Activated T-cell treated with anti-CD3 and anti-CD28 coated beads, Interleukin-2, amount 50 U/mL, for 72 hours (primary cell): ENCODE data around the gene SCLT1. TPM values are rescaled to one million over a fixed set of nuclear protein-coding genes. Genes with fewer than 3 reads are reported as not detected.
"Not testable (repeated sequence)": the region's sequence is repeated elsewhere in the genome, so short reads cannot be mapped to it uniquely, and the experiment has no call there.

ENCODE experiments used
- ATAC-seq, 2 donors: fragments of 150-1000 bp; cut with Tn5 transposase; replicated peaks in 1 of 2; 2 replicates each; pipeline ENCODE4 v1.10.0; 2021; ENCODE audit warnings: moderate library complexity in 2 of 2, mild to moderate bottlenecking in 1 of 2
- DNase-seq, 2 donors: peaks; one replicate each; pipeline ENCODE4 v3.0.0; 2021 to 2022; ENCODE audit warnings: mixed read lengths in 1 of 2
- H3K27ac Mint-ChIP-seq: one replicate; pipeline ENCODE4 v1.8.0; 2022; ENCODE audit warnings: mild to moderate bottlenecking, moderate library complexity, mixed read lengths
- H3K27me3 Mint-ChIP-seq: one replicate; pipeline ENCODE4 v1.8.0; 2022; ENCODE audit warnings: low read depth, mixed read lengths
- H3K36me3 Mint-ChIP-seq, 2 donors: one replicate each; pipeline ENCODE4 v1.8.0; 2022; ENCODE audit warnings: mixed read lengths in 2 of 2, mild to moderate bottlenecking in 1 of 2; ENCODE audit not compliant: insufficient read depth in 2 of 2
- H3K4me1 Mint-ChIP-seq: one replicate; pipeline ENCODE4 v1.8.0; 2022; ENCODE audit warnings: low read depth, mixed read lengths
- H3K4me3 Mint-ChIP-seq, 2 donors: one replicate each; pipeline ENCODE4 v1.8.0; 2022; ENCODE audit warnings: mild to moderate bottlenecking in 2 of 2, mixed read lengths in 2 of 2, moderate library complexity in 2 of 2
- H3K9me3 Mint-ChIP-seq, 2 donors: one replicate each; pipeline ENCODE4 v1.8.0; 2022; ENCODE audit warnings: mixed read lengths in 2 of 2
- total RNA-seq, 2 donors: library from RNA; stranded (reverse); gene quantifications; one replicate each; pipeline ENCODE4 v1.2.3, GENCODE V29; 2022

Gene SCLT1
- 10 to 100 TPM; 24.5 to 25.6 TPM for total RNA-seq

- DNase-seq, result peak; percentile 97 to 98
- Mint-ChIP-seq H3K27me3 (no peaks in the 10 kb centered on the region), H3K4me1 (peaks cover 35% of the 10 kb centered on the region), H3K4me3 (peak within 1 kb of the TSS in 1 of 2 donors; percentile 83), H3K9me3 (no peaks in the 10 kb centered on the region), H3K27ac (no peak within 1 kb of the TSS), H3K36me3 (peaks cover 0 to 2% of the 10 kb centered on the region in 2 donors)
- ATAC-seq, result peak; percentile 96 to 97
Measured at GRCh38 chr4:129093191-129093920, at the start of gene SCLT1. TSS of gene SCLT1 (minus strand) at chr4:129093539. CDS start at chr4:129093103, 436 bp downstream.

GRCh38 chr4:129140521-129140920, 47.2 kb upstream of the SCLT1 start:
- Mint-ChIP-seq H3K9me3 (no peaks in the 10 kb centered on the region), H3K27ac (no peak overlapping the region), H3K4me1 (no peaks in the 10 kb centered on the region), H3K27me3 (peaks cover 16% of the 10 kb centered on the region), H3K4me3 (no peak overlapping the region), H3K36me3 (no peaks in the 10 kb centered on the region)
- DNase-seq (no peak), ATAC-seq (no peak)

GRCh38 chr4:129138810-129139496, 45.6 kb upstream of the SCLT1 start:
- H3K9me3 Mint-ChIP-seq, result no peaks in the 10 kb centered on the region
- no peaks in the 10 kb centered on the region for H3K36me3 Mint-ChIP-seq
- H3K27ac Mint-ChIP-seq, result no peak overlapping the region
- H3K27me3 Mint-ChIP-seq, result peaks cover 5% of the 10 kb centered on the region
- H3K4me1 Mint-ChIP-seq, result no peaks in the 10 kb centered on the region
- H3K4me3 Mint-ChIP-seq, result no peak overlapping the region
- no peak for DNase-seq
- no peak for ATAC-seq

- Mint-ChIP-seq H3K27ac (no peak overlapping the region), H3K4me1 (no peaks in the 10 kb centered on the region), H3K4me3 (no peak overlapping the region), H3K36me3 (no peaks in the 10 kb centered on the region), H3K27me3 (peaks cover 5% of the 10 kb centered on the region), H3K9me3 (peaks cover 2 to 3% of the 10 kb centered on the region in 2 donors)
- no peak for DNase-seq
- no peak for ATAC-seq
Measured at GRCh38 chr4:129136433-129136832, 43.1 kb upstream of the SCLT1 start.

- Mint-ChIP-seq H3K27me3 (no peaks in the 10 kb centered on the region), H3K9me3 (peaks cover 2 to 6% of the 10 kb centered on the region in 2 donors), H3K4me1 (no peaks in the 10 kb centered on the region), H3K4me3 (no peak overlapping the region), H3K27ac (no peak overlapping the region), H3K36me3 (no peaks in the 10 kb centered on the region)
- ATAC-seq (no peak), DNase-seq (no peak)
Measured at GRCh38 chr4:129131343-129131742, 38.0 kb upstream of the SCLT1 start.

GRCh38 chr4:129129143-129129542, 35.8 kb upstream of the SCLT1 start:
- Mint-ChIP-seq H3K4me1 (no peaks in the 10 kb centered on the region), H3K27ac (no peak overlapping the region), H3K36me3 (no peaks in the 10 kb centered on the region), H3K4me3 (no peak overlapping the region), H3K27me3 (no peaks in the 10 kb centered on the region), H3K9me3 (peaks cover 5 to 7% of the 10 kb centered on the region in 2 donors)
- no peak for DNase-seq
- ATAC-seq, result no peak

- H3K27me3 Mint-ChIP-seq, H3K36me3 Mint-ChIP-seq, H3K9me3 Mint-ChIP-seq, H3K4me3 Mint-ChIP-seq, DNase-seq, H3K27ac Mint-ChIP-seq, ATAC-seq, H3K4me1 Mint-ChIP-seq: not testable (repeated sequence)
Measured at GRCh38 chr4:129126614-129127013, 33.3 kb upstream of the SCLT1 start.

- Mint-ChIP-seq H3K9me3 (no peaks in the 10 kb centered on the region), H3K4me1 (no peaks in the 10 kb centered on the region), H3K4me3 (no peak overlapping the region), H3K27me3 (no peaks in the 10 kb centered on the region), H3K27ac (no peak overlapping the region), H3K36me3 (no peaks in the 10 kb centered on the region)
- no peak for ATAC-seq
- DNase-seq, result no peak
Measured at GRCh38 chr4:129117705-129118104, 24.4 kb upstream of the SCLT1 start.

- no peak overlapping the region for H3K4me3 Mint-ChIP-seq
- no peaks in the 10 kb centered on the region for H3K4me1 Mint-ChIP-seq
- no peaks in the 10 kb centered on the region for H3K27me3 Mint-ChIP-seq
- no peaks in the 10 kb centered on the region for H3K9me3 Mint-ChIP-seq
- H3K36me3 Mint-ChIP-seq, result no peaks in the 10 kb centered on the region
- ATAC-seq (no peak), DNase-seq (no peak)
- no peak overlapping the region for H3K27ac Mint-ChIP-seq
Measured at GRCh38 chr4:129113919-129114318, 20.6 kb upstream of the SCLT1 start.

GRCh38 chr4:129113434-129113833, 20.1 kb upstream of the SCLT1 start:
- H3K27me3 Mint-ChIP-seq, result no peaks in the 10 kb centered on the region
- H3K4me1 Mint-ChIP-seq, result no peaks in the 10 kb centered on the region
- no peak for DNase-seq
- ATAC-seq, result no peak
- no peak overlapping the region for H3K4me3 Mint-ChIP-seq
- H3K27ac Mint-ChIP-seq, result no peak overlapping the region
- no peaks in the 10 kb centered on the region for H3K9me3 Mint-ChIP-seq
- no peaks in the 10 kb centered on the region for H3K36me3 Mint-ChIP-seq

GRCh38 chr4:129111919-129112318, 18.6 kb upstream of the SCLT1 start:
- ATAC-seq (no peak), DNase-seq (no peak)
- H3K4me3 Mint-ChIP-seq, result no peak overlapping the region
- no peaks in the 10 kb centered on the region for H3K4me1 Mint-ChIP-seq
- H3K9me3 Mint-ChIP-seq, result no peaks in the 10 kb centered on the region
- no peak overlapping the region for H3K27ac Mint-ChIP-seq
- no peaks in the 10 kb centered on the region for H3K27me3 Mint-ChIP-seq
- H3K36me3 Mint-ChIP-seq, result no peaks in the 10 kb centered on the region

GRCh38 chr4:129110931-129111330, 17.6 kb upstream of the SCLT1 start:
- Mint-ChIP-seq H3K4me3 (no peak overlapping the region), H3K36me3 (no peaks in the 10 kb centered on the region), H3K27me3 (no peaks in the 10 kb centered on the region), H3K27ac (no peak overlapping the region), H3K9me3 (no peaks in the 10 kb centered on the region), H3K4me1 (no peaks in the 10 kb centered on the region)
- no peak for DNase-seq
- no peak for ATAC-seq

- Mint-ChIP-seq H3K4me1 (no peaks in the 10 kb centered on the region), H3K27me3 (no peaks in the 10 kb centered on the region), H3K27ac (no peak overlapping the region), H3K4me3 (no peak overlapping the region), H3K9me3 (no peaks in the 10 kb centered on the region), H3K36me3 (no peaks in the 10 kb centered on the region)
- DNase-seq (no peak), ATAC-seq (no peak)
Measured at GRCh38 chr4:129109965-129110824, 16.9 kb upstream of the SCLT1 start.
